Fibroblast of skin of abdomen (primary cell): ENCODE results near the gene PDXDC1.
"Not testable (repeated sequence)": the region's sequence is repeated elsewhere in the genome, so short reads cannot be mapped to it uniquely, and the experiment has no call there.

ENCODE experiments used
- DNase-seq: peaks from one replicate; pipeline ENCODE4 v3.0.0-alpha.2; 2013

The PDXDC1 gene

DNA sequence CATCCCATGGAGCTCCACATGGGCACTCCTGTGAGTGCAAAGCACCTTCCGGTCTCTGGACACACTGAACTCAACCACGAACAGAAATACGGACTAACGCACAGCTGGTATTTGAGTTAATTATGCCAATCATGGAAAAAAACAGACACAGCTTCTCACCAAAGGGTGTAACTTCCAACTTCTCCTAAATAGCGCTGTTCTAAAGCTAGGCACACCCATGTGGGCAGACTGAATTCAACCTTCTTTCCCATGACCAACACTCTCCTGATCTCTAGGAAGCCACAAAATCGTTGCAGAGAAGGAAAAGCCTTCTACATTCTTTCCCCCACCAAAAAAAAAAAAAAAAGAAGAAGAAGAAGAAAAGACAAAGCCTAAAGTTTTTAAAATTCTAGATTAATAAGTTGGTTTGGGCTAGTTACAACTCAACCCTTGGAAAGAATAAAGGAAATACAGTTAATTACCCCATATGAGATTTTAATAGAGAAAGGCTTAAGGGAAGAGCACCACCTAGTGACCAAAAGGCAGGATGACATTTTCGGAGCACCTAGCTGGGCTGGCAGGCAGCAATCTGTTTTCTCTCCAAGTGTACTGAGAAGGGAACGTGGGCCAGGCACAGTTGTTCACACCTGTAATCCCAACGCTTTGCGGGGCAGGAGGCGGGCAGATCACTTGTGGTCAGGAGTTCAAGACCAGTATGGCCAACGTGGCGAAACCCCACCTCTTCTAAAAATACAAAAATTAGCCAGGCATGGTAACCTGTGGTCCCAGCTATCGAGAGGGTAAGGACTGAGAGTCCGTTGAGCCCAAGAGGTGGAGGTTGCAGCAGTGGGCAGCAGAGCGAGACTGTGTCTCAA is 97.3 kb downstream of the PDXDC1 start:
- not testable (repeated sequence) for DNase-seq

DNA sequence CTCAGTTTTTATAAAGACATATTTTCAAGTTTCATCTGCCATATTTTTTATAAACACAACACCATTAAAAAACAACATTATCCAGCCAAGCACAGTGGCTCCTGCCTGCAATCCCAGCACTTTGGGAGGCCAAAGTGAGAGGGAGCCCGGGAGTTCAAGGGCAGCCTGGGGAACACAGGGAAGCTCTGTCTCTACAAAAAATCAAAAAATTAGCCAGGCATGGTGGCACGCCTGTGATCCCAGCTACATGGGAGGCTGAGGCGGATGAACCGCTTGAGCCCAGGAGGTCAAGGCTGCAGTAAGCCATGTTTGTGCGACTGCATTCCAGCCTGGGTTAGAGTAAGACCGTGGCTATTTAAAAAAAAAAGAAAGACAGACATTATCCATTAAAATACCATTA is 98.3 kb downstream of the PDXDC1 start:
- no peak for DNase-seq

DNA sequence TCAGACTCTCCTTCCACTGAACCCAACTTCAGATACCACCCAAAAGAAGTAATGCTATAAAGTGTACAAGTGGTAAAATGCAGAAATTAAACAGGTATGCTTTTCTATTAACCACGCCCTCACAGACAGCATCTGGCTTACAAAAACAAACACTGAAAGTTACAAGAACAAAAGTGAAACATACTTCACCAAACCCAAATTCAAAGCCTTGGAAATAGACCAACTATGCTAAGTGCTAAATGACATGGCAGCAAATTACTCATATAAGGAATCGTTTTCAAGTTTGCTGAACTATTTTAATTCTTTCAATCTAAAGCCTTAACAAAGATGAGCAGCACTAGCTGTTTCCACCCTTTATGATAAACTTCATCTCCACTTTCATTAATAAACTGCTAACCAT is 101.3 kb downstream of the PDXDC1 start:
- DNase-seq, result not testable (repeated sequence)

DNA sequence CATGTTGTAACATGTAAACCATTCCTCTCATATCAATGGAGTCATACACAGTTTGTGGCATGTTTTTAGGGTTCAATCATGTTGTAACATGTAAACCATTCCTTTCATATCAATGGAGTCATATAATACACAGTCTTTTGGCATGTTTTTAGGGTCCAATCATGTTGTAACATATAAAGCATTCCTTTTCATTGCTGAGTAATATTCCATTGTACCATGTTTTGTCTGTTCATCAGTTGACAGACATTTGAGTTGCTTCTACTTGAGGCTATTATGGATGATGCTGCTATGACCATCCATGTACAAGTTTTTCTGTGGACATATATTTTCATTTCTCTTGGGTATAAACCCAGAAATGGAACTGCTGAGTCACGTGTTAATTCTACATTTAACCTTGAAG is 106.1 kb downstream of the PDXDC1 start:
- DNase-seq, result not testable (repeated sequence)

DNA sequence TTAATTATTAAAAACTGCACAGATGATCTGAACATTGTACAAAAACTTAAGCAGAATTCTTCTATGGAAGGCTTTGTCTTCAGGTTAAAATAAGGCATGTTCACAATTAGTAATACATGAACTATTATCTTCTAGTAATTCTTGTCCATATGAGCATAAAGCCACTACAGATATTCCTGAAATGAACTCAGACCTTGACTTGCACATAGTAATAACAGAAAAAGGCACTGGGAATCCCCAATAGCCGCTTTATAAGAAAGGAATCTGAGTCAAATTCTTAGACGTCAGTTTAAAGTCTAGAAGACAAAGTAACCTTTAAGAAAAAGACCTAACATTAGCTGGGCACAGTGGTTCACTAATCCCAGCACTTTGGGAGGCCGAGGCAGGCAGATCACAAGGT is 108.0 kb downstream of the PDXDC1 start:
- not testable (repeated sequence) for DNase-seq

DNA sequence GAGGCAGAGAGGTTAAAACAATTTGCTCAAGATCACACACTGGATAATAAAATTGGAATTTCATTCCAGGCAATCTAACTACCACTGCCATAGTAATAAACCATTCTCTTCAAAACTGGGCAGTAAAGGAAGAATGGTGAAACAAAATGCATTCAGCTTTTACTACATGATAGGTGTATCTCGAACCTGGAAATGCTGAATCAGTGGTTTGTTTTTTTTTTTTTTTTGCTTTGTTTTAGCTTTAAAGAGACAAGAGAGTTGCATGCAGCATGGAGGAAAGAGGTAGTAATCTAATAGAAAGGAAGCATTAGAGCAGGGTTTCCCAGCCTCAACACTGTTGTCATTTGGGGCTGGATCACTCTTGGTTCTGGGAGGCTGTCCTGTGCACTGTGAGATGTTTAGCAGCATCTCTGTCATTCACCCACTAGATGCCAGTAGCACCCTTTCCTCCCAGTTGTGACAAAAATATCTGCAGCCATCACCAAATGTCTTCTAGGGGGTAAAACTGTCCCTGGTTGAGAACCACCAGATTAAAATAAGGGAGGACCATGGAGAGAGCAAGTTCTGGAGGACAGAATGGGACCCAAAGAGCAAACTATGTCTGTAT is 115.9 kb downstream of the PDXDC1 start:
- DNase-seq, result not testable (repeated sequence)

DNA sequence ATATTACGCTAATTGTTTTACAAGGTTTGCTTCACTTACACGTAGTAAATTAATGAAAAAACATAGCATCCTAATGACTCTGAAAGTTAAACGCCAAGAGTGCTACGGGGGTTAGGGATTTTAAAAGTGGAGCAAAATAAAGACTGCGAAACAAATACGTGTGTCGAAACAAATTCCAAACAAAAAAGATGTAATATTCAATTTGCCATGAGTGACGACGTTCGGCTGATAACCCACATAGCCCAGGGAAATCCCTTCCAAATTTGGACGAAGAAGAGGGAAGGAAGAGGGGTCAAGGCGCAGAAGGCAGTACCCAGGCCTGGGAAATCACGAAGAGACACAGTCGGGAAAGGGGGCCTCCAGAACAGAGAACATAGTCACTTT is 118.7 kb downstream of the PDXDC1 start:
- DNase-seq, result not testable (repeated sequence)

DNA sequence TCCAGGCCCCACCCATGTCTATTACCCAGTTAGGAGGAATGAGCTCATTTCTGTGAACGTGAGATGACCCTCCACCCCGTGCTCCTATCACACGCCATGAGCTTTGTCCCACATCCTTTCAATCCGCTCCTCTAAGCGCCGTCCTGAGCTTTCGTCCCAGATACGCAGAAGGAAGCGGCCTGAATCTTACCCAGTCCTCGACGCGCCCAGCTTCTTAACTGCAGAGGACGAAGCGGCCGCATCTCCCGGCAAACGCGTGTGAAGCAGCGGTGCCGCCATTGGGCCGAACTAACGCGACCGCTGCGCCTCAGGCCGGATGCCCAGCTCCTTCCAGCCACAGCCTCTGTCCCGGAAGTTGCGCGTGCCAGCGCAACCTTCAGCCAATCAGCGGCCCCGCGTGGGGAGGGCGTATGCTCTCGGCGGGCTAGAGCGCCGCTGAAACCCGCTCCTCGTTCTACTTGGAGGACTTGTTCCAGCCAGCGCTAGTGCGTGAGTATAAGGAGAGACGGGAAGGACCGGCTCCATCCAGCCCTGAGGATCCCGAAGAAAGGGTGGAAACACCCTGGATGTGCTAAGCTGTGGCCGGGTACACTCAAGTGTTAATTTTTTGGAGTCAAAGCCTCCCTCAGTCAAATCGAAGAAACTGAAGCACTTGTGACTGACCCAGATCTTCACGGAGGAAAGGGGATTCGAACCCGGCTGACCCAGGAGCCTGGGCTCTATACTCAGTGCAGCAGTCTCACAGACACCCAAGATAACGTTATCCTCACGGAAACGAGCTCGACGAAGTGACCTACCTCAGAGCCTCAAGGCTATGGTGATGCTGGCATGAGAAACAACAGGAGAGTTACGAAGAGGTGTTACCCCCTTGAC is 119.4 kb downstream of the PDXDC1 start, which contains the start of gene RRN3:
Gene RRN3 (minus strand): TSS at position 318 of the 873 bp plus-strand sequence. CDS start 39 bp downstream, at position 279.
- peak; percentile 92 for DNase-seq

DNA sequence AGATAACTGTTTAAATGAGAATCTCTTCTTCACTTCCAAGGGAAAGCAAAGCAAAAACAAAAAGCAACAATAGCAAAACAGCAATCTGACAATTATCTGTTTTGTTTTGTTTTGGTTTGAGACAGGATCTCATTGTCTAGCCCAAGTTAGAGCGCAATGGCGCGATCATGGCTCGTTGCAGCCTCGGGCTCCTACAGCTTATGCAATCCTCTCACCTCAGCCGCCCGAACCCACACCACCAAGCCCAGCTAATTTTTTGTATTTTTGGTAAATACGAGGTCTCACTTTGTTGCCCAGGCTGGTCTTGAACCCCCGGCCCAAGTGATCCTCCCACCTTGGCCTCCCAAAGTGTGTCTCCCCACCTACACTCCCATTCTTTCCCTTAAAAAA is 121.8 kb downstream of the PDXDC1 start:
- DNase-seq, result not testable (repeated sequence)

DNA sequence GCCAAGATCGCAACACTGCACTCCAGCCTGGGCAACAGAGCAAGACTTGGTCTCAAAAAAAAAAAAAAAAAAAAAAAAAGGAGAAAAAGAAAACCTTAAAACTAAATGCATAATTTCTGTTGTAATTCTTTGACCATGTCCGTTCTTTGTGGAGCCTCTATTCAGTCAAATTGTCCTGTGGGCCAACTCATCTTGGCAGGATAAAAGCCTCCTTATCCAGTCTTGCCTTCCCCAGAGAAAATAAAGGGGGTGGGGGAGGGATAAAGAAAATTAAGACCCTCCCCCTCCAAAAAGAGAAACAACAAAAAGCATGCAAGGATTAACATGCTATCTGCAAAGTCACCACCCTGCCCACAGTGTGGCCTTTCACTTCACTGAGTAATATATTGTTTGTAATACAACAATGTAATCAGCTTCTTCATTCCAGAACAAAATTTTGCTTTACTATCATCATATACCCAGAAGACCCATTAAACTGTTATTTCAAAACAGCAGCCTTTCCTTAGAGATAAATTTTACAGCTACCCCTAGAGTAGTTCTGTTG is 124.6 kb downstream of the PDXDC1 start:
- not testable (repeated sequence) for DNase-seq

DNA sequence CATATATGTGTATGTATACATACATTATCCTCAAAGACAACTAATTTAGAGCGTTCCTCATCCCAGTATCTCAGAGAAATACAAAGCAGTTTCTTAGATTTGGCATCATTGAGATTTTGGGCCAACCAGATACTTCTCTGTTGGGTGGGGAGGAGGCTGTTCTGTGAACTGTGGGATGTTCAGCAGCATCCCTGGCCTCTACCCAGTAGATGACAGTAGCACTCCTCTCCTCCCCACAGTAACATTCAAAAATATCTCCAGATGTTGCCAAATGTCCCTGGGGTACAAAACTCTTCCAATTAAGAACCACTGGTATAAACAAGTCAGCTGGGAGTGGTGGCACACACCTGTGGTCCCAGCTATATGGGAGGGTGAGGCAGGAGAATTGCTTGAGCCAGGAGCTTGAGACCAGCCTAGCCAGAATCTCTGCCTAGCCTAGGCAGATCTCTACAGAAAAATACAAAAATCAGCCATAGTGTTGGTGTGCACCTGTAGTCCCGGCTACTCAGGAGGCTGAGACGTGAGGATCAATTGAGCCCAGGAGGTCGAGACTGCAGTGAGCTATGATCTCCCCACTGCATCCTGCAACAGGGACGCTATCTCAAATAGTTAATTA is 125.7 kb downstream of the PDXDC1 start:
- DNase-seq, result not testable (repeated sequence)

DNA sequence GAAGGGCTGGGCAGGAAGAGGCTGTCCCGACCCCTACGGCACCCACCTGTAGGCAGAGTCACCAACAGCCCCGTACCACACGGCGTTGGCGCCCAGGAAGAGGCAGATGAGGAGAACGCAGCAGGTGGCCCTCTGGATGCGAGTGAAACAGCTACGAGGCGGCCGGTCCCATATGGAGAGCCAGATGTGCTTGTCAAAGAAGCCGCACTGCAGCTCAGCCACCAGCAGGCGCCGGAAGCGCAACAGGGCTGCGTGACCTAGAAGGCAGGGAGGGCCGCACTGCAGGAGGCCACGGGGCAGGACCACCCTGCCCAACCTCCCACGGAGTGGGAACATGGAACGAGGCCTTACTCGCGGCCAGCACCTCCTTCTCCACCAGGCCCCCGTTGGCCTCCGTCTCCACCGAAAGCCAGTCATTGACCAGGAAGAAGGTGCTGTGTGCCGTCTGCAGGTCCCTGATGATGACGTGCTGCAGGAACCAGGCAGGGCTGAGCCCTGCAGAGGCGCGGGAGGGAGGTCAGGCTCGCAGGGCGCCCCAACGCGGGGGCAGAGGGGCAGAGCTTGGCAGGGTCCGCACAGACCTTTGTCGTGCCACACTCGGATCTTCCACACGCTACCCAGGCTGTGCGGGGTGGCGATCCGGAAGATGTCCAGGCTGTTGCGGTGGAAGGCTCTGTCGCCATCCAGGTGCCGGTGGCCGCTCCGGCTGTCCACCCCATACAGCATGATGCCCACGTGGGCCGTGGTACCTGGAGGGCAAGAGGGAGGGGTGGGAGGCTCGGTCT is 153.0 kb downstream of the PDXDC1 start:
- DNase-seq, result not testable (repeated sequence)

DNA sequence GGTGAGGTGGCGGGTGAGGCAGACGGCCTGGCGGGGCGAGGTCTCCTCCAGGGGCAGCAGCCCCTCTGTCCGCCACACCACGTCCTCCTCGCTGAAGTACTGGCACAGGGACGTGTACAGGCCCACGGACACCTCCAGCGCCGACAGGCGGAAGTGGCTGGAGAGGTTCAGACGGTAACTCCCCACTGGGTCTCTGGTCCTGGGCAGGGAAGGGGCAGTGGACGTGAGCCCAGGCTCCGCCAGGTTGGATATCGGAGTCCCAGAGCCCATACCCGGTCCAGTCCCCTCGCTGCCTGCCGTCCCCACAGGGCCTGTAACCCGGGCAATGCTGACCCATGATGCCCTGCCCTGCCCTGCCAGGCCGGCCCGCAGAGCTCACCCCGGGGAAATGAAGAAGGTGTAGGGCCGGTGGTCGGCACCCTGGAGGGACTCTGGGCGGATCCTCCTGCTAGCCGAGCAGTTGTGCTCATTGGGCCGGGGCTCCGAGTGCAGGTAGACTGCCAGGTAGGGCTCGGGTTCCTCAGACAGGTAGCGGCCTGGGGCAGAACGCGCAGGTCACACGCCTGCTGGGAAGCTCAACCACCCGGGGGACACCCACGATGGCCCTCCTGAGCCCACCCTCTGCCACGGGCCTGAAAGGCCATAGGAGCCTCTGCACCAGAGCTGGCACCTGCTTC is 155.6 kb downstream of the PDXDC1 start:
- DNase-seq, result not testable (repeated sequence)

DNA sequence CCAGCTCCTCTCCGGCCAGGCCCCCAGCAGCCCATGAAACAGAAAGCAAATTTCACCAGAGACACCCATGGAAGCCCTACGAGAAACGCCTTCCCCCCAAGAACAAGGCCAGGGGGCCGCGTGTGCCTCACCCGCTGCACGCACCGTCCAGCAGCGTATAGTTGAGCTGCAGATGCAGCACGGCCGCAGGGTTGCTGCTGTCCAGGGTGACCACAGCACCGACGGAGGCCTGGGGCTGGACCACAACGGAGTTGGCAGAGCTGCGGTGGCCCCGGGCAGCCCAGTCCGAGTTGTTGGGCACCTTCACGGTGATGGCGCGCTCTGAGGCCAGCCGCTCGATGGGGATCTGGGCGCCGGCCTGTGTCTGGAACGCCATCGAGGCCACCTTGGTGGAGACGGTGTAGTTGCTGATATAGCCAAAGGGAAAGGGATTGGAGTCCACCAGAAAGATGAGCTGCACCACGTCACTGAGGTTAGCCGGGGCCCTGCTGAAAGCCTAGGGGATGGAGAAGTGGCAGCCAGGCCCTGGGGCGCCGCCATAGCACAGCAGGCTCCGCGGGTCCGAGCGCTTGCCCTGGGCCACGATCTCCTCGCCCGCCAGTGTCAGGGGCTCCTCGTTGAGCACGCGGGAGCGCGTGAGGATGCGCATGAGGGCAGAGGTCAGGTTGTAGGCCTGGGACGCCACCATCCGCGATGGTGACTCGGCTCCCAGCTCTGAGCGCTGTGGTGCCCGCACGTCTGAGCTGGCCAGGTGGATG is 156.3 kb downstream of the PDXDC1 start:
- DNase-seq, result not testable (repeated sequence)

DNA sequence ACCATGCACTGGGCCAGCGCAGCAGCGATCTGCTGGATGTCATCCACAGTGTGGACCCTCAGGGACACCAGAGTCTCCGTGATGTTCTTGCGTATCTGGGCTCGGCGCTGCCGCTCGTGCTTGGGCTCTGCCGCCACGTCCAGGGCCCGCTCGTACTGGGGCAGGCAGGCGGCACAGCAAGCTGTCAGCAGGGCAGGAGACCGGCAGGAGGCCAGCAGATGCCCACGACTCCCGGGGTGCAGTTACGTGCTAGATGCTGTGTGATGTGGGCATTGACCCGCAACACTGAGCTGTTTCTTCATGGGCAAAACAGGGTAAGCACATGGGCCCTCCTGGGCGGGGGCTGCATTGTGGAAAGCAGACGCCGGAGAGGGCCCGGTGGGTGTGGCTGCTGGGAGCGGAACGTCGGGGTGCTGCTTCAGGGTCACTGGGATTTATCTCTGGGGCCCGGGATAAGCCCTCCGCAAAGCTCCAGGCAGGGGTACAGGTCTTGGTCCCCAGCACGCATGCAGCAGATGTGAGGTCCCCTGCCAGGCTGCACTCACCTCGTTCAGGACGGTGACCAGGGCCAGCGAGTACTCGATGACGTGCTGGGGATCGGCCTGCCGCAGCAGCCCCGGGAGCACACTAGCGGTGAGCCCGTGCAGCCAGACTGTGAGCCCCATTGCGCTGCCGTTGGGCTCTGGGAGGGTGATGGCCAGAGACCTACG is 158.0 kb downstream of the PDXDC1 start:
- DNase-seq, result not testable (repeated sequence)

DNA sequence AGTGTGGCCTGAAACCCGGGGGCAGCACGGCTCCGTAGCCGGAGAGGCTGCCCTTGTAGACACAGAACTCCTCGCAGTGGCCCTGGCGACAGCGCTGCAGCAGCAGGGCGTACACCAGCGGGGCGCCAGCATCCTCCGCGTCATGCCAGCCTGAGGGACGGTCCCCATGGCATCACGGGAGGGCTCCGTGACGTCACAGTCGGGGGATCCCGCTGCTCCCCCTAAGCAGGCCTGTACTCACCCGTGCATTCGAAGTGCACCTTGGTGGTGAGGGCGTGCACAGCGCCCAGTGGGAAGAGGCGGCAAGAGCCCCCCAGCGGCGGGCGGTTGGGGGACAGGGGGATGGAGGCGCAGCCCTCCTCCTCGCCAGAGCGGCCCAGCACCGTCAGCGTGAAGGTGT is 158.7 kb downstream of the PDXDC1 start:
- DNase-seq, result not testable (repeated sequence)

DNA sequence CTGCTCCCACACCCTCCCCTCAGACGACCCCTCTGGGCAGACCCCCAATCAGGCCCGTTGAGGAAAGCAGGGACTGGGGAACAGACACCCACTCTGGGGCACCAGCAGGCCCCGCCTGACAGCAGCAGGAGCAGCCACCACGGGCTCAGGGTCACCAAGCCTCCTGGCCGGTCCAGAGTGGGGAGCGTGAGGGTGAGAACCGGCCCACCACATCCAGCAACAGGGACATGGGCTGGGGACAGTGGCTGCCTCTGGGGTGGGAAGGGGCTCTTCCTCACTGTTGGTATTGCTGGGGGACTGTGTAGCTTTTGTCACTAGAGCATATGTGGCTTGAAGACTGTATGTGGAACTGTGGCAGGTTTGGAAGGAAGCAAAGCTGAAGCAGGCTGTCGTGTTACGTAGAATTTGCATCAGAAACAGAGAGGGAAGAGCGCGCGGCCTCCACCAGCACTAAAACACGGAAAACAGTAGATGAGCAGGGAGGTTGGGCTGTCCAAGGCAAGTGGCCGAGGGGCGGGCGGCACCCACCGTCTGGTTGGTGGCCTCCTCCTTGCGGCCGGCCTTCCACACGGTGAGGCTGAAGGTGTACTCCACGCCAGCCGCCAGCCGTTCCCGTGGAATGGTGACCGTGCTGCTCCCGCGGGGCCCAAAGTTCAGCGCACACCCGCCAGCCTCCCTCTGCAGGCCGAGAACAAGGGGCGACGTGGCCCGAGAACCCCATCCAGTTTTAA is 160.1 kb downstream of the PDXDC1 start:
- not testable (repeated sequence) for DNase-seq
